HK-2 (cell line): ENCODE measurements around the gene BNIPL.

Experiments used
- DNase-seq: peaks from one replicate; pipeline ENCODE4 v3.0.0-alpha.2; 2018; ENCODE audit not compliant: unreplicated experiment

The BNIPL gene

DNA sequence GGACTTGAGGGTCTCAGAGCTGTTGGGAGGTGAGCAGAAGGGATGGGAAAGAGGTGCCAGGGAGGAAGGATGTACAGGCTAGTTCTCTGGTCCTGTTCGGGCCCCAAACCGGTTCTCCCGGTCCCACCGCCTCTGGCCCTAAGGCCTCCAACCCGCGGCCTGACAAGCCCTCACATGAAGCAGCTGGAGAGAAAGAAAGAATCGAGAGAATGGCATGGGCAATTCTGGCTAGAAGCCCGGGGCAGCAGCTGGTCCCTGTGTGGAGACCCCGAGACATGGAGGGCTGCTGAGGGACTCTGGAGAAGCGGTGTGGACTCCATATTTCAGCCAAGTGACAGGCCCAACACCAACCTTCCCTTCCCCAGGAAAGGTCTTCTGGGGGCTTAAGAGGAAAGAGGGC, 22.3 kb downstream of the BNIPL start:
- DNase-seq = peak; percentile 21

DNA sequence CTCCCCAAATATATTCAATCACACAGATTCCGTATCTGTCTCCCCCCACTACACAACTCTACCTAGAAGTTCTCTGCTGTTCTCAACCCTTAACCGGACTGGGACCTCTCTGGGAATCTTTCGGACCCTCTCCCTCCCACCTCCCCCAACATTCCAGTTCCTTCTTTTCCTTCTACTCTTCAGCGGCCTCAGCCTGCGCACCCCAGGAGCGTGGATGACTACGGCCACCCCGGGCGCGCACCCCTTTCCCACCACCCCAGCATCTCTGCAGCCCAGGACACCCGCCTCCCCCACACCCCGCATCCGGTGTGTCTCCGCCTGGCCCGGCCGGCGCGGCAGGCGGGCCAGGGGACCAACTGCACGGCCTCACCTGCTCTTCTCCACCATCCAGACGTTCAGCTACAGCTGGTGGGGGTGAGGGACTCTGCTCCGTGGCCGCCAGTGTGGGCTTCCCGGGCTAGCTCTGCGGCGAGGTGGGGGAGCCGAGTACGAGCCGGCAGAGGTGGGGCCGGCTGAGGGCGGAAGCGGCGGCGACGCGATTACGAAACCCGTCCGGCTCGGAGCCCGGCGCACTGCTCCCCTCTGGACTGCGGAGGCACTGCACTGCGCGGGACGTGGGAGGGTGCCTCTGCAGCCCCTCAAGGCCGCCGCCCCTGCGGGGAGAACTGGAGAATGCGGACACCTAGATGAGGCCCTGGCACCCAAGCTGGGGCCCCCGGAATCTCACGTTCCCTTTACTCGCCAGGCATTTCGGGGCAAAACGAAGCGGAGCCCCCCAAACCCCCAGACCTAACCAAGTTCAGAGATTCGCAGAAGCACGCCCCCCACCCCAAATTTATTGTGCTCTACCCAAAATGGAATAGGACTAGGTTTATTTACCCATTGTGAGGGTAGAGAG, 23.0 kb downstream of the BNIPL start, which contains the start of gene CDC42SE1:
CDC42SE1 (minus strand) TSS at position 514 of the 898 bp plus-strand sequence. CDS start 3,892 bp downstream, outside the sequence.
- peak; percentile 82 for DNase-seq

DNA sequence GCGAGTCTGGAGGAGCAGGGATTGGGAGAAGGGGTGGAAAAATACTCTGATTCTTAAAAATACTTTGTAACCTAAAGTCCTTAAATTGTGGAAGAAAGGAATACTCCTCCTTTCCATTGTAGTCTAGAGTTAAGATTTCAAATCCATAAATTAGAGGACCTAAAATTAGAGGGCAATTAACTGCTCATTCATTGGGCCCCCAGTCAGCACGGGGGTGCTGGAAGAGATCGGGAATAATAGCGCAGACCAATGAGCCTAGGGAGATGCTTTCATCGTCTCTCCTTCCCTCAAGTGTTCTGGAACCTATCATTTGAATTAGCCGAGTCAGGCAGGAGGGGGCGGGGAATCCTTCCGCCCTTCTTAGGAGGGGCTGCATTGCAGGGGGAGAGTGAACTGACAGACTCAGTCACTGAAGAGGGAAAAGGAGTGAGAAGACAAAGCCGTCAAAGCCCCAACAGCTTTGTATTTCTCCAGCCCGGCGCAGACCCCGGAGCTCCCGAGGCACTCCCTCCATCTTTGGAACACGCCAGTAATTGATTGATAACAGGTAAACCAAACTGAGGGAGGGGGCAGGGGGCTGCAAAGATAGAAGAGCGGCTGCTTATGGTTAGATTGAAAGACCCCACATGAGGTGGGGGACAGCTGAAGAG, 23.7 kb downstream of the BNIPL start, which contains the start of gene MLLT11:
MLLT11 (plus strand) TSS at position 391 of the 650 bp plus-strand sequence. CDS start 6,828 bp downstream, outside the sequence.
- DNase-seq = peak; percentile 57

DNA sequence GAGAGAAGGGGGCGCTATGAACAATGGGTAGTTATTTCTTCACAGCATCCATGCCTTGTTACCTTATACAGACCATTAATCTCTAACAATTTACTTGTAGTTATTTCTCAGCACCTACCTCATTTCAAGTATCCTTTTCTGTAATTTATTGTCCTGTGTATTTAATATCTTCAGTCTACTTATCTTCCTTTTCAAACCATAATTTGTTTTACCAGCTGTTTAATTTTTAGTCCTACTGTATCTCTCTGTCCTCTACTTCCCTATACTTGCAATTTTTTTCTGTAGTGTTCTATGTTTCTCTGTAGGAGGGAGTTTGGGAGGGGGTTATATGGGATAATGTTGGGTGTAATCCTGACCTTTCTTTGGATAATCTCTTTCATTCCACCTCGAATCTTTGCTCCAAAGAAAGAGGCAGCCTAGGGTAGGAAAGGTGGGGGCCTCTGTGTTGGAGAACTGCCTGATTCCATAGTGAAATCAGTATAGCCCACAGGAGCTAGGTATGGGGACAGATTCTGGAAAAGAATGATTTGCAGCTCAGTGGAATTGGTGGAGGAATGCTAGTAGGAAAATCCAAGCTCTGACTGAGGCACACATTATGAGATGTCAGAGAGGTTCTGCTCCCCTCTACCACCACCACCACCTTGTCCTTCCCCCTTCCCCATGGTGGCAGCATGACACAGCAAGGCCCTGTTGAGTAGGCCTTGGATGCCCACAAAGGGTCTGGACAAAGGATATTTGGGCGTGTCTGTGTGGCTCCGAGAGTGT, 24.5 kb downstream of the BNIPL start:
- DNase-seq = peak; percentile 32

DNA sequence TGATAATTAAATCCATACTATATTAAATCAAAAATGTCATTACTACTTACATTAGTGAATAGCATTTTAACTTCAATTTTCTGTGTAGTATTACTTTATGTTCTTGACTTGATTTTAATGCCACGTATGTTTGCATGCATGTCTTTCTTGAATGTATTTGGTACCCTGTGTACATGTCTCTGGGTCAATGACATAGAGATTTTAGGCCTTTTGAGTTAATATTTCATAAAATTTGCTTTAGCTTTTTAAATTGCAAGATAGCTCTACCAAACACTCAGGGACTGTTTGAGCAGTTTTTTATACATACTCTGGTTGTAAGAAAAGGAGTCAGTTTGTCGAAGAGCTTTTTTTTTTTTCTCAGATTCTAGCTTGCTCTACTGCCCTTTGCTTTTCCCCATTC, 25.3 kb downstream of the BNIPL start:
- no peak for DNase-seq

DNA sequence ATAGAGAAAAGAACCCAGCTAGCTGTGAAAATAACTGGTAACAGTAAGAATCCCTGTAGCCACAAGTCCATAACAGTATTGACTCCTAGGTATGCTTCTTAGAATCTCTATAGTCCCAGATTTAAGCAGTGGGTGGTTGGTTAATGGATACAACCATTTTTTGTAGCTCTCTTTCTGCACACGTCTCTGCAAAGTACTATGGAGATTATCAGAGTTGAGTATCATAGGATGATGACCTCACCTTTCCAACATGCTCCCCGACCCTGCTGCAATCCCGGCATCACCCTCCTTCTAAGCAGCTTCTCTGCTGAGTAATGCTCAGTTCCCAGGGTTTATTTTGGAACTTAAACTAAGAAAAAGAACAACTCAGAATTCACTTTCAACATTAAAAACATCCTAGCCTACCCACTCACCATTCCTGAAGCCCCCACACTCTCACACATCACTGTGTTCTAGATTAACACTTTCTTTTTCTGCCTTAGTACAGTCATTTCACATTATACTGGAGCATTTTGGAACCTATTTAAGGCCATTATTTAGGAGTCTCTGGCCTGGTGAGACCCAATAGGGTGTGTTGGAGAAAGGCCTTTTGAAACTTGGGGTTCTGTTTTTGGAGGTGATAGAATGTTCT, 26.5 kb downstream of the BNIPL start:
- DNase-seq = peak; percentile 40

DNA sequence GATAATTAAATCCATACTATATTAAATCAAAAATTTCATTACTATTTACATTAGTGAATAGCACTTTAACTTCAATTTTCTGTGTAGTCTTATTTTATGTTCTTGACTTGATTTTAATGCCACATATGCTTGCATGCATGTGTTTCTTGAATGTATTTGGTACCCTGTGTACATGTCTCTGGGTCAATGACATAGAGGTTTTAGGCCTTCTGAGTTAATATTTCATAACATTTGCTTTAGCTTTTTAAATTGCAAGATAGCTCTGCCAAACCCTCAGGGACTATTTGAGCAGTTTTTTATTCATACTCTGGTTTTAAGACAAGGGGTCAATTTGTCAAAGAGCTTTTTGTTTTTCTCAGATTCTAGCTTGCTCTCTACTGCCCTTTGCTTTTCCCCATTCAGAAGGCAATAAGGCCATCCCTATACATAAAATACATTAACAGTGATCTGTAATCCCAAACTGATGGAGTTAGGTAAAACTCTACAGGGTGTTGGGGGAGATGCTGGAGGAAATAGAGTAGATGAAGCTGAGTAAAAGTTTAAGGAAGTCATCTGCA, 28.8 kb downstream of the BNIPL start:
- DNase-seq = no peak

DNA sequence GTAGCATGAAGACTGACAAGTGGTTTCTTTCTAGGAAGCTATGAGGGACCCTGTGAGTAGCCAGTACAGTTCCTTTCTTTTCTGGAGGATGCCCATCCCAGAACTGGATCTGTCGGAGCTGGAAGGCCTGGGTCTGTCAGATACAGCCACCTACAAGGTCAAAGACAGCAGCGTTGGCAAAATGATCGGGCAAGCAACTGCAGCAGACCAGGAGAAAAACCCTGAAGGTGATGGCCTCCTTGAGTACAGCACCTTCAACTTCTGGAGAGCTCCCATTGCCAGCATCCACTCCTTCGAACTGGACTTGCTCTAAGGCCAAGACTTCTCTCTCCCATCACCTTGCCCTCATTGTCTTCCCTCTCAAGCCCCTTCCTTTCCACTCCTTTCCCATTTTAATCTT, 30.8 kb downstream of the BNIPL start:
- DNase-seq = no peak

DNA sequence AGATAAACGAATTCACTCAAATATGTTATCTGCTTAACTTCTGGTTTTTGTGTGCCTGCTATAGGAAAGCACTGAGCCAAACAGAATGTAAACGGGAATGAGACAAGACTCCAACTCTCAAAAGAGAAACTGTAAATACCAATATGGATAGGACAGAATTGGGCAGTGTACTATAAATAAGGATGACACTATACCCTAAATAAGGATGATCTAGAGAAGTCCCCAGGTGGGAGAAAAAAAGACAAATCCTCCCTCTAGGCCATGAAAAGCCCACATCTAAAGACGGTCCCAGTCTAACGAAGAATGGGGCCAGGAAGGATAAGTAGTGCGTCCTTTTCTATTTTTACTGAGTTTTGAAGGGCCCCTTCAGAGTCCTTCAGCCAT, 32.7 kb downstream of the BNIPL start:
- DNase-seq = no peak

DNA sequence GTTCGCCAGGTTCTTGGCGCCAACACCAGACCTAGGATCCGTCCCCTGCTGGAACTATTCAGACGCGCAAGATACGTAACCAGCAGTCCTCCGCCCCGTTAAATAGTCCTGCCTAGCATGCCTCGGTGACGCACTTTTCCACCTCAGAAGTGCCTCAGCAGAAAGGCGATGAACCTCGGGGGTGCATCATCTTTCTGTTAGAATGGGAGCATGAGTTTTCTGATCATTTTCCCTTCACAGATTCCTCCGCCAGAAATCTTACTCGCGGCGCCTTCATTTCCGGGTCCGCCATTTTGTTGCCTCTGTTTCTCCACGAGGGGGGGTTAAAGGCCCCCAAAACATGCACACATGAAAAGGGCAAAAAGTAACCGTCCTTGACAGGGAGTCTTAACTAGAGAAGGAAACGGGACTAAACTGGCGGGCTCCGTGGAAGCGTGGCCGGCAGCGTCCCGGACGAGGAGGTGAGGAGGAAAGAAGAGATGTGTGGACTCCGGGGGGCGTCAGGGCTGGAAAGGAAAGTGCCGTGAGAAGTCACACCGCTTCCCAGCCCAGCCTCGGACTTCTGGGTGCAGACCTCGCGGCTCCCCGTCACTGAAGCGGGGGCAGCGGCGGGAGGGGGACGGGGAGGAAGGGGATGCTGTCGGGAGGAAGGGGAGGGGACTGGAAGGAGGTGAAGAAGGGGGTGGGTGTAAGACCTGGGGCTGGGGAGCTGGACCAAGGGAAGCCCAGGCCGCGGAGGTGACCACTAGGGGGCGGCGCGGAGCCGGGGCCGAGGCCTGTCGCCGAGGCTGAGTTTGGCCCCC, 34.3 kb downstream of the BNIPL start, which contains the start of gene GABPB2:
GABPB2 (plus strand) TSS at position 288 of the 803 bp plus-strand sequence. CDS start 17,429 bp downstream, outside the sequence.
- DNase-seq = peak; percentile 86

DNA sequence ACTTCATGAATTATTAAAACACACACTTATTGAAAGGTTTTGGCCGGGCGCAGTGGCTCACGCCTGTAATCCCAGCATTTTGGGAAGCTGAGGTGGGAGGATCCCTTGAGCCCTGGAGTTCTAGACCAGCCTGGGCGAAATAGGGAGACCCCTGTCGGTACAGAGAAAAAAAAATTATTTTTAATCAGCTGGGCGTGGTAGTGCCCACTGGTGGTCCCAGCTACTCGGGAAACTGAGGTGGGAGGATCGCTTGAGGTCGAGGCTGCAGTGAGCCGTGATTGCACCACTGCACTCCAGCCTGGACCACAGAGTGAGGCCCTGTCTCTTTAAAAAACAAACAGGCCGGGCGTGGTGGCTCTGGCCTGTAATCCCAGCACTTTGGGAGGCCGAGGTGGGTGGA, 35.8 kb downstream of the BNIPL start:
- DNase-seq = no peak

DNA sequence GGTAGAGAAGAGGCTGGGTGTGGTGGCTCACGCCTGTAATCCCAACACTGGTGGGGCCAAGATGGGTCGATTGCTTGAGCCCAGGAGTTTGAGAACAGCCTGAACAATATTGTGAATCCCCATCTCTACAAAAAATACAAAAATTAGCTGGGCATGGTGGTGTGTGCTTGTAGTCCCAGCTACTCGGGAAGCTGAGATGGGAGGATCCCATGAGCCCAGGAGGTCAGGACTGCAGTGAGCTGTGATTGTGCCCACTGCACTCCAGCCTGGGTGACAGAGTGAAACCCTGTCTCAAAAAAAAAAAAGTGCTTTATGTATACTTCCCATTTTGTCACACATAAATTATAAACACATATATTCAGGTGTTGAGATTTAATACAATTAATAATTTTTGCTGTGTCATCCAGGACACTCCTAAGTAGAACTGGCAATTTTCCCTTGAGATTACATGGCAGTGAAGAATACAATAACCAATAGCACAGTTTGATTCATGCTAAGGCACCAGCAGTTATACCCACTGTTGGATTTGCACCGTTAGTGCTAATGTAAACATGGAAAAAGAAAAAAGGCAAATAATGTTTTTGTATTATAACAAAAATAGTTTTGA, 49.7 kb downstream of the BNIPL start:
- DNase-seq = no peak
